Spleen (tissue), 7 donors: Measurements from ENCODE around the gene GOLGA6L10.
"Not testable (repeated sequence)": the region's sequence is repeated elsewhere in the genome, so short reads cannot be mapped to it uniquely, and the experiment has no call there.

Experiments used
- POLR2A ChIP-seq, 3 donors: fragments of 450-650 bp; IDR thresholded peaks; one replicate each; pipeline ENCODE4 v1.5.1; 2017; ENCODE audit warnings: antibody characterized with exemption in 3 of 3, mild to moderate bottlenecking in 1 of 3
- TF ChIP-seq, protein P1 (sequence below), 11 experiments: fragments of 200-600 bp in 7 of 11; fragments of 450-650 bp in 4 of 11; sonication (generic) in 4 of 11; IDR thresholded peaks in 8 of 11; conservative IDR thresholded peaks in 3 of 11; 1 replicate in 7 of 11; 2 replicates in 4 of 11; pipeline versions ENCODE4 v1.4.0 to v1.8.0; 2016 to 2021; ENCODE audit warnings: antibody characterized with exemption in 11 of 11, inconsistent platforms in 4 of 11, mild to moderate bottlenecking in 1 of 11
- donor health status: DM: no; HTN: no; CAD: no; lungs with moderate emphysema.
- donor health status: DM: no; HTN: no; CAD: no.
- donor health status: DM: no; HTN: no; CAD: no.

DNA sequence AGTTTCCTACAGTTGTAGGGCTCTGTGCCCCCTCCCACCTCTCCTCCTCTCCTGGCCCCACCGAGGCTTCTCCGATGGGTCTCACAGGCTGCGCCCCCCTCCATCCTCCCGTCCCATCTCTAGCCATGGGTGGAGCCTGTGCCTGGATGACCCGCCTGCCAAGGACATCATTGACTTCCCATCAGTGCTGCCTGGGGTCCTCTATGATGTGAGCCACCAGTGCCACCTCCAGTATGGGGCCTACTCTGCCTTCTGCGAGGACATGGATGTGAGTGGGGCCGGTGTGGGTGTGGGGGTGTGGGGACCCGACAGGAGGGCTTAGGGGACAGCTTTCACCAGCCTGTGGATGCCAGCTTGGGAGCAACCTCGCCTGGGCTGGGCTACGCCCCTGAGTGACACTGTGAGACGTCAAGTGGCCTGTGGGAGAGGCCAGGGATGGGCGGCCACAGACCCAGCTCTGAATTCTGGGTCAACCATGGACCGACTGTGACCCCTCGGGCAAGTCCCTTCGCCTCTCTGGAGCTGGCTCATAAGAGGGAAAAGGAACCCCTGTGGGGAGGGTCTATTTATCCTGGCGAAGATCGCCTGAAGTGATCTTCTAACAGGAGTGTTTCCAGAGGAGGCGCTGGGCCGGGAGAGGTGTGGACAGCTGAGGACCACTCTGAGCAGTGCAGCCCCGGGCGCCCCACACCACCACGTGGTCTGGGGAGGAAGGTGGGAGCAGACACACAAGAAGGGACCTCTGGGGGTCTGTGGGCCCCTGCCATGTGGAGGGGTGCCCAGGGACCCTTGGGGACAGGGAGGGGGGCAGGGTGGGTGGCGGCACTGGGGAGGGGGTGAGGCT lies 32.8 kb downstream of the GOLGA6L10 start:
- TF ChIP-seq, protein P1, sequence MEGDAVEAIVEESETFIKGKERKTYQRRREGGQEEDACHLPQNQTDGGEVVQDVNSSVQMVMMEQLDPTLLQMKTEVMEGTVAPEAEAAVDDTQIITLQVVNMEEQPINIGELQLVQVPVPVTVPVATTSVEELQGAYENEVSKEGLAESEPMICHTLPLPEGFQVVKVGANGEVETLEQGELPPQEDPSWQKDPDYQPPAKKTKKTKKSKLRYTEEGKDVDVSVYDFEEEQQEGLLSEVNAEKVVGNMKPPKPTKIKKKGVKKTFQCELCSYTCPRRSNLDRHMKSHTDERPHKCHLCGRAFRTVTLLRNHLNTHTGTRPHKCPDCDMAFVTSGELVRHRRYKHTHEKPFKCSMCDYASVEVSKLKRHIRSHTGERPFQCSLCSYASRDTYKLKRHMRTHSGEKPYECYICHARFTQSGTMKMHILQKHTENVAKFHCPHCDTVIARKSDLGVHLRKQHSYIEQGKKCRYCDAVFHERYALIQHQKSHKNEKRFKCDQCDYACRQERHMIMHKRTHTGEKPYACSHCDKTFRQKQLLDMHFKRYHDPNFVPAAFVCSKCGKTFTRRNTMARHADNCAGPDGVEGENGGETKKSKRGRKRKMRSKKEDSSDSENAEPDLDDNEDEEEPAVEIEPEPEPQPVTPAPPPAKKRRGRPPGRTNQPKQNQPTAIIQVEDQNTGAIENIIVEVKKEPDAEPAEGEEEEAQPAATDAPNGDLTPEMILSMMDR (IDR thresholded peaks at IDR 0.05 in 8 of 11, conservative IDR thresholded peaks at IDR 0.05 in 3 of 11) = not testable (repeated sequence)
- not testable (repeated sequence) for TF ChIP-seq POLR2A (IDR thresholded peaks at IDR 0.05)
